HG03460 (cell line): ENCODE data around the gene UROC1.

Source experiments
- ATAC-seq: cut with Tn5 transposase; IDR thresholded peaks from one replicate; pipeline ENCODE4 v1.9.1; 2021; ENCODE audit not compliant: unreplicated experiment

Gene UROC1

GRCh38 chr3:126531051-126531330 is 13.4 kb upstream of the UROC1 start:
- no peak for ATAC-seq

GRCh38 chr3:126530171-126531050 is 12.8 kb upstream of the UROC1 start:
- no peak for ATAC-seq

GRCh38 chr3:126529585-126530170 is 12.1 kb upstream of the UROC1 start:
- no peak for ATAC-seq

GRCh38 chr3:126528800-126529541 is 11.4 kb upstream of the UROC1 start:
- no peak for ATAC-seq

GRCh38 chr3:126528419-126528799 is 10.8 kb upstream of the UROC1 start:
- no peak for ATAC-seq

- no peak for ATAC-seq
Observed at GRCh38 chr3:126527455-126528211, 10.1 kb upstream of the UROC1 start.

- no peak for ATAC-seq
Observed at GRCh38 chr3:126527006-126527405, 9.4 kb upstream of the UROC1 start.

- ATAC-seq, result no peak
Observed at GRCh38 chr3:126526668-126527005, 9.1 kb upstream of the UROC1 start.

- no peak for ATAC-seq
Observed at GRCh38 chr3:126525853-126526667, 8.5 kb upstream of the UROC1 start.

GRCh38 chr3:126525091-126525852 is 7.7 kb upstream of the UROC1 start:
- no peak for ATAC-seq

GRCh38 chr3:126524429-126524988 is 6.9 kb upstream of the UROC1 start:
- no peak for ATAC-seq

- ATAC-seq, result no peak
Observed at GRCh38 chr3:126523745-126524428, 6.3 kb upstream of the UROC1 start, which contains the start of gene CHST13. Gene CHST13 (plus strand): TSS chr3:126524155. CDS start chr3:126524333, 178 bp downstream.

GRCh38 chr3:126522363-126522788 is 4.8 kb upstream of the UROC1 start:
- no peak for ATAC-seq

- no peak for ATAC-seq
Observed at GRCh38 chr3:126521122-126521891, 3.7 kb upstream of the UROC1 start.

- no peak for ATAC-seq
Observed at GRCh38 chr3:126519506-126520455, 2.2 kb upstream of the UROC1 start.

GRCh38 chr3:126518779-126519177 is 1.2 kb upstream of the UROC1 start:
- ATAC-seq, result no peak
